ENCODE measurements around the gene MS4A18.

Gene MS4A18

GRCh38 chr11:60734279-60734678 is 9.8 kb downstream of the MS4A18 start:
- DNase-seq (ENCODE audit: low read depth, low spot score): no peak
- Histone ChIP-seq H3K4me1 (ENCODE audit: control insufficient read depth, insufficient read depth, low read length) (no peaks in the 10 kb centered on the region), H3K36me3 (ENCODE audit: control insufficient read depth, insufficient read depth, low read length) (no peaks in the 10 kb centered on the region), H3K4me3 (ENCODE audit: low read length) (no peak overlapping the region), H3K27me3 (ENCODE audit: control insufficient read depth, insufficient read depth, low read length) (no peaks in the 10 kb centered on the region), H3K9me3 (ENCODE audit: control insufficient read depth, insufficient read depth, low read length) (no peaks in the 10 kb centered on the region), H3K27ac (ENCODE audit: low read length) (no peak overlapping the region)
- WGBS (ENCODE audit: insufficient coverage, insufficient read length): no CpG with 5 or more reads among the region's 4 CpGs

- H3K4me3 ChIP-seq (ENCODE audit: low read length): no peak overlapping the region
- H3K27ac ChIP-seq (ENCODE audit: low read length): no peak overlapping the region
- H3K36me3 ChIP-seq (ENCODE audit: control insufficient read depth, insufficient read depth, low read length): no peaks in the 10 kb centered on the region
- H3K9me3 ChIP-seq (ENCODE audit: control insufficient read depth, insufficient read depth, low read length): no peaks in the 10 kb centered on the region
- WGBS (ENCODE audit: insufficient coverage, insufficient read length): no CpG with 5 or more reads among the region's 7 CpGs
- no peaks in the 10 kb centered on the region for H3K4me1 ChIP-seq (ENCODE audit: control insufficient read depth, insufficient read depth, low read length)
- no peak for DNase-seq (ENCODE audit: low read depth, low spot score)
- no peaks in the 10 kb centered on the region for H3K27me3 ChIP-seq (ENCODE audit: control insufficient read depth, insufficient read depth, low read length)
Observed at GRCh38 chr11:60739114-60739513, 14.6 kb downstream of the MS4A18 start.

GRCh38 chr11:60740573-60740972 is 16.1 kb downstream of the MS4A18 start:
- DNase-seq (ENCODE audit: low read depth, low spot score): no peak

GRCh38 chr11:60741421-60741820 is 16.9 kb downstream of the MS4A18 start:
- WGBS (ENCODE audit: insufficient coverage, insufficient read length): no CpG with 5 or more reads among the region's 3 CpGs

More at GRCh38 chr11:60740573-60740972, 16.1 kb downstream of the MS4A18 start:
- no peak overlapping the region for H3K27ac ChIP-seq (ENCODE audit: low read length)
- H3K4me1 ChIP-seq (ENCODE audit: control insufficient read depth, insufficient read depth, low read length): no peaks in the 10 kb centered on the region
- H3K36me3 ChIP-seq (ENCODE audit: control insufficient read depth, insufficient read depth, low read length): no peaks in the 10 kb centered on the region
- no peak overlapping the region for H3K4me3 ChIP-seq (ENCODE audit: low read length)
- no peaks in the 10 kb centered on the region for H3K9me3 ChIP-seq (ENCODE audit: control insufficient read depth, insufficient read depth, low read length)
- H3K27me3 ChIP-seq (ENCODE audit: control insufficient read depth, insufficient read depth, low read length): no peaks in the 10 kb centered on the region

GRCh38 chr11:60743058-60743457 is 18.5 kb downstream of the MS4A18 start:
- H3K27me3 ChIP-seq (ENCODE audit: control insufficient read depth, insufficient read depth, low read length): no peaks in the 10 kb centered on the region
- no peak for DNase-seq (ENCODE audit: low read depth, low spot score)
- WGBS (ENCODE audit: insufficient coverage, insufficient read length): no CpG with 5 or more reads among the region's 1 CpG
- no peaks in the 10 kb centered on the region for H3K36me3 ChIP-seq (ENCODE audit: control insufficient read depth, insufficient read depth, low read length)
- no peak overlapping the region for H3K27ac ChIP-seq (ENCODE audit: low read length)
- H3K9me3 ChIP-seq (ENCODE audit: control insufficient read depth, insufficient read depth, low read length): no peaks in the 10 kb centered on the region
- H3K4me1 ChIP-seq (ENCODE audit: control insufficient read depth, insufficient read depth, low read length): no peaks in the 10 kb centered on the region
- no peak overlapping the region for H3K4me3 ChIP-seq (ENCODE audit: low read length)

More at GRCh38 chr11:60741421-60741820, 16.9 kb downstream of the MS4A18 start:
- H3K36me3 ChIP-seq (ENCODE audit: control insufficient read depth, insufficient read depth, low read length): no peaks in the 10 kb centered on the region
- no peaks in the 10 kb centered on the region for H3K9me3 ChIP-seq (ENCODE audit: control insufficient read depth, insufficient read depth, low read length)
- H3K4me1 ChIP-seq (ENCODE audit: control insufficient read depth, insufficient read depth, low read length): no peaks in the 10 kb centered on the region
- no peak overlapping the region for H3K27ac ChIP-seq (ENCODE audit: low read length)
- H3K4me3 ChIP-seq (ENCODE audit: low read length): no peak overlapping the region
- no peak for DNase-seq (ENCODE audit: low read depth, low spot score)
- no peaks in the 10 kb centered on the region for H3K27me3 ChIP-seq (ENCODE audit: control insufficient read depth, insufficient read depth, low read length)

GRCh38 chr11:60744114-60744513 is 19.6 kb downstream of the MS4A18 start:
- DNase-seq (ENCODE audit: low read depth, low spot score): no peak
- Histone ChIP-seq H3K9me3 (ENCODE audit: control insufficient read depth, insufficient read depth, low read length) (no peaks in the 10 kb centered on the region), H3K4me1 (ENCODE audit: control insufficient read depth, insufficient read depth, low read length) (no peaks in the 10 kb centered on the region), H3K4me3 (ENCODE audit: low read length) (no peak overlapping the region), H3K27ac (ENCODE audit: low read length) (no peak overlapping the region), H3K36me3 (ENCODE audit: control insufficient read depth, insufficient read depth, low read length) (no peaks in the 10 kb centered on the region), H3K27me3 (ENCODE audit: control insufficient read depth, insufficient read depth, low read length) (no peaks in the 10 kb centered on the region)
- WGBS (ENCODE audit: insufficient coverage, insufficient read length): no CpG with 5 or more reads among the region's 5 CpGs

- H3K4me1 ChIP-seq (ENCODE audit: control insufficient read depth, insufficient read depth, low read length): no peaks in the 10 kb centered on the region
- no peak overlapping the region for H3K27ac ChIP-seq (ENCODE audit: low read length)
- H3K36me3 ChIP-seq (ENCODE audit: control insufficient read depth, insufficient read depth, low read length): no peaks in the 10 kb centered on the region
- H3K9me3 ChIP-seq (ENCODE audit: control insufficient read depth, insufficient read depth, low read length): no peaks in the 10 kb centered on the region
- 100% methylated on average over 1 of the region's 14 CpGs for WGBS (ENCODE audit: insufficient coverage, insufficient read length)
- DNase-seq (ENCODE audit: low read depth, low spot score): no peak
- no peak overlapping the region for H3K4me3 ChIP-seq (ENCODE audit: low read length)
- no peaks in the 10 kb centered on the region for H3K27me3 ChIP-seq (ENCODE audit: control insufficient read depth, insufficient read depth, low read length)
Observed at GRCh38 chr11:60747359-60747873, 22.9 kb downstream of the MS4A18 start.

GRCh38 chr11:60748225-60748624 is 23.7 kb downstream of the MS4A18 start:
- no CpG with 5 or more reads among the region's 17 CpGs for WGBS (ENCODE audit: insufficient coverage, insufficient read length)
- H3K4me1 ChIP-seq (ENCODE audit: control insufficient read depth, insufficient read depth, low read length): no peaks in the 10 kb centered on the region
- DNase-seq (ENCODE audit: low read depth, low spot score): no peak
- H3K36me3 ChIP-seq (ENCODE audit: control insufficient read depth, insufficient read depth, low read length): no peaks in the 10 kb centered on the region
- H3K27me3 ChIP-seq (ENCODE audit: control insufficient read depth, insufficient read depth, low read length): no peaks in the 10 kb centered on the region
- H3K27ac ChIP-seq (ENCODE audit: low read length): no peak overlapping the region
- no peak overlapping the region for H3K4me3 ChIP-seq (ENCODE audit: low read length)
- no peaks in the 10 kb centered on the region for H3K9me3 ChIP-seq (ENCODE audit: control insufficient read depth, insufficient read depth, low read length)

GRCh38 chr11:60748821-60749220 is 24.3 kb downstream of the MS4A18 start:
- Histone ChIP-seq H3K4me1 (ENCODE audit: control insufficient read depth, insufficient read depth, low read length) (no peaks in the 10 kb centered on the region), H3K36me3 (ENCODE audit: control insufficient read depth, insufficient read depth, low read length) (no peaks in the 10 kb centered on the region), H3K9me3 (ENCODE audit: control insufficient read depth, insufficient read depth, low read length) (no peaks in the 10 kb centered on the region), H3K27ac (ENCODE audit: low read length) (no peak overlapping the region), H3K4me3 (ENCODE audit: low read length) (no peak overlapping the region), H3K27me3 (ENCODE audit: control insufficient read depth, insufficient read depth, low read length) (no peaks in the 10 kb centered on the region)
- no CpG with 5 or more reads among the region's 8 CpGs for WGBS (ENCODE audit: insufficient coverage, insufficient read length)
- DNase-seq (ENCODE audit: low read depth, low spot score): no peak

- Histone ChIP-seq H3K4me1 (ENCODE audit: control insufficient read depth, insufficient read depth, low read length) (no peaks in the 10 kb centered on the region), H3K27me3 (ENCODE audit: control insufficient read depth, insufficient read depth, low read length) (no peaks in the 10 kb centered on the region), H3K36me3 (ENCODE audit: control insufficient read depth, insufficient read depth, low read length) (no peaks in the 10 kb centered on the region), H3K4me3 (ENCODE audit: low read length) (no peak overlapping the region), H3K27ac (ENCODE audit: low read length) (no peak overlapping the region), H3K9me3 (ENCODE audit: control insufficient read depth, insufficient read depth, low read length) (no peaks in the 10 kb centered on the region)
- WGBS (ENCODE audit: insufficient coverage, insufficient read length): no CpG with 5 or more reads among the region's 3 CpGs
- no peak for DNase-seq (ENCODE audit: low read depth, low spot score)
Observed at GRCh38 chr11:60750911-60751310, 26.4 kb downstream of the MS4A18 start.

GRCh38 chr11:60753309-60753708 is 28.8 kb downstream of the MS4A18 start:
- DNase-seq (ENCODE audit: low read depth, low spot score): no peak
- Histone ChIP-seq H3K27me3 (ENCODE audit: control insufficient read depth, insufficient read depth, low read length) (no peaks in the 10 kb centered on the region), H3K36me3 (ENCODE audit: control insufficient read depth, insufficient read depth, low read length) (no peaks in the 10 kb centered on the region), H3K4me1 (ENCODE audit: control insufficient read depth, insufficient read depth, low read length) (no peaks in the 10 kb centered on the region), H3K27ac (ENCODE audit: low read length) (no peak overlapping the region), H3K4me3 (ENCODE audit: low read length) (no peak overlapping the region), H3K9me3 (ENCODE audit: control insufficient read depth, insufficient read depth, low read length) (no peaks in the 10 kb centered on the region)
- WGBS (ENCODE audit: insufficient coverage, insufficient read length): no CpG with 5 or more reads among the region's 4 CpGs
